ENCODE results near the gene BMPR1B.

DNA sequence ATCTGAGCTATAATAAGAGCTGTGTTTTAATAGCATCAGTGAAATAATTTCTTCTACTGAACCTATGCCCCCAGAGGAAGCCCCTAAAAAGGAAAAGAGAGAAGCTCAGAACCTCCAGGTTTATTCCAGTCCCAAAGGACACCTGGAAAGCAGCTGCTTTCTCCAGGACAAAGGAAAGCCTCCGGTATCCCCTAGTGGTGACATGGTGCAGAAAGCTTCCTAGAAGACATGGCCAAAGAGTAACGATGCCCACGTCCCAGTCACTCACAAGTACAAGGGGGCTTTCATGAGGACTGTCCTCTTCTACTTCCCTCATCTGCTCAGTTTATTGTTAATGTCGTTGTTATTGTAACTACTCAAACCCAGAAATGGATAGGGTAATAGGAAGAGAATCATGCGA, 447.1 kb downstream of the BMPR1B start:
- TF ChIP-seq EZH2phosphoT487 (IDR thresholded peaks at IDR 0.05; ENCODE audit: borderline replicate concordance, low read length) = no peak
- TF ChIP-seq, protein P1, sequence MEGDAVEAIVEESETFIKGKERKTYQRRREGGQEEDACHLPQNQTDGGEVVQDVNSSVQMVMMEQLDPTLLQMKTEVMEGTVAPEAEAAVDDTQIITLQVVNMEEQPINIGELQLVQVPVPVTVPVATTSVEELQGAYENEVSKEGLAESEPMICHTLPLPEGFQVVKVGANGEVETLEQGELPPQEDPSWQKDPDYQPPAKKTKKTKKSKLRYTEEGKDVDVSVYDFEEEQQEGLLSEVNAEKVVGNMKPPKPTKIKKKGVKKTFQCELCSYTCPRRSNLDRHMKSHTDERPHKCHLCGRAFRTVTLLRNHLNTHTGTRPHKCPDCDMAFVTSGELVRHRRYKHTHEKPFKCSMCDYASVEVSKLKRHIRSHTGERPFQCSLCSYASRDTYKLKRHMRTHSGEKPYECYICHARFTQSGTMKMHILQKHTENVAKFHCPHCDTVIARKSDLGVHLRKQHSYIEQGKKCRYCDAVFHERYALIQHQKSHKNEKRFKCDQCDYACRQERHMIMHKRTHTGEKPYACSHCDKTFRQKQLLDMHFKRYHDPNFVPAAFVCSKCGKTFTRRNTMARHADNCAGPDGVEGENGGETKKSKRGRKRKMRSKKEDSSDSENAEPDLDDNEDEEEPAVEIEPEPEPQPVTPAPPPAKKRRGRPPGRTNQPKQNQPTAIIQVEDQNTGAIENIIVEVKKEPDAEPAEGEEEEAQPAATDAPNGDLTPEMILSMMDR (conservative IDR thresholded peaks at IDR 0.05; ENCODE audit: low read depth, low read length) = peak; percentile 55

Data from PC-3 (cell line).